ENCODE measurements around the gene GPAT2. TPM values are rescaled to one million over a fixed set of nuclear protein-coding genes. Genes with fewer than 3 reads are reported as not detected.
"Not testable (repeated sequence)": the region's sequence is repeated elsewhere in the genome, so short reads cannot be mapped to it uniquely, and the experiment has no call there.

GPAT2 gene
- total and polyA plus RNA-seq, 2 of the 13 experiments (the other 11 are each of a cell fraction or from before 2014, with no cell fraction given) = not detected

- TF ChIP-seq SOX6 (IDR thresholded peaks at IDR 0.05) = peak; percentile 81; the same call in 1 of the 2 replicates
- not testable (repeated sequence) for TF ChIP-seq SOX6, ATF7 (CRISPR knock-in tag; IDR thresholded peaks at IDR 0.05)
- TF ChIP-seq ZNF282 (IDR thresholded peaks at IDR 0.05; ENCODE audit: partially characterized antibody) = peak; percentile 44
- TF ChIP-seq FOXK2 (IDR thresholded peaks at IDR 0.05) = 0 out of 2 replicates have a peak, but pooled peaks have one; percentile 23
- peak; percentile 80; the same call in 1 of the 2 replicates for TF ChIP-seq ATM (IDR thresholded peaks at IDR 0.05; ENCODE audit: borderline replicate concordance)
- TF ChIP-seq ATF7 (IDR thresholded peaks at IDR 0.05) = 0 out of 2 replicates have a peak, but pooled peaks have one; percentile 16
- TF ChIP-seq JUNB (CRISPR knock-in tag; IDR thresholded peaks at IDR 0.05; ENCODE audit: borderline replicate concordance) = 0 out of 2 replicates have a peak, but pooled peaks have one; percentile 5
These were observed 29.4 kb upstream of the GPAT2 start (continued) for GRCh38 chr2:96064047-96064675.

DNA sequence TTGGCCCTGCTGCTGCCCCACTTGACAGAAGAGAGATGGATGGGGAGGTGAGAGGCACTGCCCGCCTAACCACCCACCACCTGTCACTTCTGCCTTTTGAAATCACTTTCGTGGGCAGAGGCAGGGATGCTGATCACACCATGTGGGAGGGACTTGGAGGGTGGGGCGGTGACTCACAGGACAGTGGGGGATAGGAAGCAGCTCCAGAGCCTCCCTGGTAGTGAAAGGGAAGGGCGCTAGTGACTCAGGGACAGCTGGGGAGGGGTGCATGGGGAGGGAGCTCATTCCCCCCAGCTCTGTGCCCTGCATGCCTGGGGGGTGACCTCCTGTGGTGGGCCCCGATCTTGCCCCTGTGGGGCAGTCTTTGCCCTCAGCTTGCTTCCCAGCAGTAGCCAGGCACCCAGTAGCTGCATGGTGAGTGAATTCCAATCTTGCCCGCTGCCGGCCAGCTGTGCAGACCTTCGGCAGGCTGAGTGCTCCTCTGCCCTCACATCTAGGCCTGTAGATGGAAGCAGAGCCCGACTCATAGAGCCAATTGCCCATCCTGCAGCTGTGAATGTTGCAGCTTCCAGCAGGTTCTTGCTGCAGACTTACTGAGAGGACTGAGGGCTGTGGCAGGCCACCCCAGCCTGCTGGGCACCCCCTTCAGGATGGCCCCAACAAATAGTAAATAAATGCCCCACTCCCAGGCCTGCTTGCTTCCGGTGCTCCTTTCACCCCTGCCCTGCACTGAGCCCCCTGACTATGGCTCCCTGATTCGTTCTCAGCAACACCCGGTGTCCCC, 28.6 kb upstream of the GPAT2 start:
- not testable (repeated sequence) for H3K9ac ChIP-seq (ENCODE audit: insufficient read depth, low read depth, low read length); H3K27me3 ChIP-seq (ENCODE audit: control insufficient read depth in 1 of 2, insufficient read depth in 2 of 2, low read length in 2 of 2); H3K79me2 ChIP-seq (ENCODE audit: insufficient read depth, low read length); H2AFZ ChIP-seq (ENCODE audit: low read length); BruUV-seq (replicated peaks); H4K20me1 ChIP-seq (ENCODE audit: insufficient read depth, low read length); H3K27ac ChIP-seq (ENCODE audit: extremely low read length, insufficient read depth, low read length); H3K9me3 ChIP-seq (ENCODE audit: low read length); H3K4me3 ChIP-seq (replicated peaks in 1 of 3; ENCODE audit: insufficient read depth in 1 of 3, low read depth in 2 of 3, low read length in 3 of 3); H3K36me3 ChIP-seq (replicated peaks in 1 of 2; ENCODE audit: control insufficient read depth in 1 of 2, insufficient read depth in 2 of 2, low read length in 2 of 2)
- CTCF ChIA-PET (ENCODE audit: low intra/inter-chr PET ratio, low total read pairs) = interaction anchor here (0.6 kb wide), 1 partner anchor 54 kb away, joined by 3 read pairs; no protein-coding TSS in a partner anchor
- FAIRE-seq = peak; percentile 39
- intact Hi-C loops (cut with micrococcal nuclease; ENCODE audit: unreplicated experiment) (loop anchor here (10.0 kb wide), 1 partner anchor 51 kb away; the partner anchor contains the start of gene ADRA2B), in situ Hi-C loops (cut with HindIII; ENCODE audit: extremely low pct_ligation_motif_present, low pct_unique_long_range_greater_than_20kb) (loop anchor here (25.0 kb wide), 1 partner anchor 1599 kb away; the partner anchor contains the start of genes ACTR1B and C2orf92)
- POLR2A ChIA-PET = interaction anchor here (0.6 kb wide), 1 partner anchor 1582 kb away, joined by 4 read pairs; the partner anchor contains the start of gene COX5B
- peaks cover 75% of the 10 kb centered on the region for H3K4me1 ChIP-seq (ENCODE audit: insufficient read depth, low read length)
- 20% methylated on average over 11 of the region's 12 CpGs for WGBS (ENCODE audit: low lambda C conversion rate)
- peak overlapping the region; percentile 14; the same call in 1 of the 2 replicates for H3K4me2 ChIP-seq (ENCODE audit: low read depth, low read length)
- ATAC-seq = peak; percentile 52
- peak; percentile 74 for DNase-seq (ENCODE audit: low spot score)
- 0 out of 2 replicates have a peak, but pooled peaks have one; percentile 23 for TF ChIP-seq ZNF777 (CRISPR knock-in tag; IDR thresholded peaks at IDR 0.05)
- TF ChIP-seq ZNF687 (CRISPR knock-in tag; IDR thresholded peaks at IDR 0.05) = peak; percentile 41
- TF ChIP-seq ZSCAN25 (CRISPR knock-in tag; IDR thresholded peaks at IDR 0.05) = peak; percentile 81
- 0 out of 2 replicates have a peak, but pooled peaks have one; percentile 22 for TF ChIP-seq ELF3 (CRISPR knock-in tag; IDR thresholded peaks at IDR 0.05)
- TF ChIP-seq RAD21 (CRISPR knock-in tag; IDR thresholded peaks at IDR 0.05) = peak; percentile 95
- TF ChIP-seq, protein P1, sequence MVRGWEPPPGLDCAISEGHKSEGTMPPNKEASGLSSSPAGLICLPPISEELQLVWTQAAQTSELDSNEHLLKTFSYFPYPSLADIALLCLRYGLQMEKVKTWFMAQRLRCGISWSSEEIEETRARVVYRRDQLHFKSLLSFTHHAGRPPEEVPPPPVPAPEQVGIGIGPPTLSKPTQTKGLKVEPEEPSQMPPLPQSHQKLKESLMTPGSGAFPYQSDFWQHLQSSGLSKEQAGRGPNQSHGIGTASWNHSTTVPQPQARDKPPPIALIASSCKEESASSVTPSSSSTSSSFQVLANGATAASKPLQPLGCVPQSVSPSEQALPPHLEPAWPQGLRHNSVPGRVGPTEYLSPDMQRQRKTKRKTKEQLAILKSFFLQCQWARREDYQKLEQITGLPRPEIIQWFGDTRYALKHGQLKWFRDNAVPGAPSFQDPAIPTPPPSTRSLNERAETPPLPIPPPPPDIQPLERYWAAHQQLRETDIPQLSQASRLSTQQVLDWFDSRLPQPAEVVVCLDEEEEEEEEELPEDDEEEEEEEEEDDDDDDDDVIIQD (CRISPR knock-in tag; IDR thresholded peaks at IDR 0.05; ENCODE audit: low read depth) = peak; percentile 27; the same call in 1 of the 2 replicates
- TF ChIP-seq TEAD3 (CRISPR knock-in tag; optimal IDR thresholded peaks at IDR 0.05; ENCODE audit: borderline replicate concordance) = peak; percentile 29
- peak; percentile 34; the same call in 1 of the 2 replicates for TF ChIP-seq SAP130 (CRISPR knock-in tag; IDR thresholded peaks at IDR 0.05; ENCODE audit: low read depth)
- TF ChIP-seq KDM2A (CRISPR knock-in tag; IDR thresholded peaks at IDR 0.05; ENCODE audit: borderline replicate concordance, low read depth) = peak; percentile 55; the same call in 1 of the 2 replicates

Measured in HepG2 (cell line).